Karpas-422 (cell line): ENCODE measurements around the gene EYA3. TPM values are rescaled to one million over a fixed set of nuclear protein-coding genes. Genes with fewer than 3 reads are reported as not detected.
"Not testable (repeated sequence)": the region's sequence is repeated elsewhere in the genome, so short reads cannot be mapped to it uniquely, and the experiment has no call there.

ENCODE experiments used
- DNase-seq: peaks from one replicate; pipeline ENCODE4 v3.0.0-alpha.2; 2015
- H2AFZ ChIP-seq: fragments of 200-600 bp; sonication (generic); 2 replicates; pipeline ENCODE4 v1.6.1; 2014; ENCODE audit warnings: antibody characterized with exemption, low read length, mixed read lengths
- H3K27ac ChIP-seq: fragments of 200-600 bp; sonication (generic); 2 replicates; pipeline ENCODE4 v1.5.1; 2014; ENCODE audit warnings: mild to moderate bottlenecking, low read length, moderate library complexity
- H3K27me3 ChIP-seq: fragments of 200-600 bp; sonication (generic); 2 replicates; pipeline ENCODE4 v1.6.1; 2014; ENCODE audit warnings: low read length, mixed read lengths
- H3K36me3 ChIP-seq: fragments of 200-600 bp; sonication (generic); 2 replicates; pipeline ENCODE4 v1.6.1; 2014; ENCODE audit warnings: low read length, mixed read lengths; ENCODE audit not compliant: insufficient read depth
- H3K4me1 ChIP-seq: fragments of 200-600 bp; sonication (generic); 2 replicates; pipeline ENCODE4 v1.6.1; 2014; ENCODE audit warnings: mild to moderate bottlenecking, low read length, mixed read lengths
- H3K4me2 ChIP-seq: fragments of 200-600 bp; sonication (generic); 2 replicates; pipeline ENCODE4 v1.6.1; 2014; ENCODE audit warnings: low read length, low read depth, mild to moderate bottlenecking; ENCODE audit not compliant: poor library complexity, severe bottlenecking
- H3K4me3 ChIP-seq: fragments of 200-600 bp; sonication (generic); 2 replicates; pipeline ENCODE4 v1.5.1; 2014; ENCODE audit warnings: mild to moderate bottlenecking, antibody characterized with exemption, low read length, mixed read lengths
- H3K79me2 ChIP-seq: fragments of 200-600 bp; sonication (generic); 2 replicates; pipeline ENCODE4 v1.6.1; 2014; ENCODE audit warnings: mild to moderate bottlenecking, low read length, mixed read lengths
- H3K9ac ChIP-seq: fragments of 200-600 bp; sonication (generic); 2 replicates; pipeline ENCODE4 v1.6.0; 2014; ENCODE audit warnings: low read length
- H3K9me2 ChIP-seq: fragments of 200-600 bp; sonication (generic), shearing (Covaris generic); replicated peaks from 2 replicates; pipeline ENCODE4 v1.6.0; 2014; ENCODE audit warnings: mild to moderate bottlenecking, low read length, moderate library complexity; ENCODE audit not compliant: insufficient read depth
- H3K9me3 ChIP-seq: fragments of 300-700, 200-600 bp; sonication (generic); 2 replicates; pipeline ENCODE4 v1.6.1; 2014; ENCODE audit warnings: low read length, mixed read lengths
- H4K20me1 ChIP-seq: fragments of 200-600 bp; sonication (generic); 2 replicates; pipeline ENCODE4 v1.6.1; 2014; ENCODE audit warnings: mild to moderate bottlenecking, antibody characterized with exemption, low read length, low read depth; ENCODE audit not compliant: insufficient read depth
- total RNA-seq: library from RNA; depleted of rRNA; stranded (reverse); fragments of >200 nt; shearing (Covaris generic); gene quantifications from 2 replicates; pipeline ENCODE4 v1.2.3, GENCODE V29; 2014; ENCODE audit warnings: low replicate concordance

Gene EYA3
- total RNA-seq, 1 experiment from 2014 or later = 28.3 TPM

- Histone ChIP-seq H3K4me3 (no peak overlapping the region), H3K36me3 (peaks cover 12% of the 10 kb centered on the region; the same call in 1 of the 2 replicates), H3K79me2 (peaks cover 76% of the 10 kb centered on the region), H2AFZ (no peak overlapping the region), H4K20me1 (no peaks in the 10 kb centered on the region), H3K4me2 (no peak overlapping the region), H3K27ac (no peak overlapping the region), H3K9ac (no peak overlapping the region), H3K9me3 (no peaks in the 10 kb centered on the region), H3K27me3 (no peaks in the 10 kb centered on the region), H3K4me1 (peaks cover 3% of the 10 kb centered on the region; the same call in 1 of the 2 replicates), H3K9me2 (no peaks in the 10 kb centered on the region)
- no peak for DNase-seq
These were observed 61.2 kb downstream of the EYA3 start for GRCh38 chr1:28027238-28027637.

DNA sequence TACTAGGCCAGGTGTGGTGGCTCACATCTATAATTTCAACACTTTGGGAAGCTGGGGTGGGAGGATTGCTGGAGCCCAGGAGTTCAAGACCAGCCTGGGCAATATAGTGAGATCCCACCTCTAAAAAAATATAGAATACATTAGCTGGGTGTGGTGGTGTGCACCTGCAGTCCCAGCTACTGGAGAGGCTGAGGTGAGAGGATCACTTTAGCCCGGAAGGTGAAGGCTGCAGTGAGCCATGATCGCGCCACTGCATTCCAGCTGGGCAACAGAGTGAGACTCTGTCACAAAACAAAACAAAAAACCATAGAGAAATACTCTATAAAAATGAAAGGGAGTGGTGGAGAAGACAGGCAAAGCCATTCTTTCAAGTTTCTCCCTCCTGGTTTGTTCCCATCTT lies 62.1 kb downstream of the EYA3 start:
- Histone ChIP-seq H3K27me3 (no peaks in the 10 kb centered on the region), H3K9me2 (no peaks in the 10 kb centered on the region), H3K9me3 (no peaks in the 10 kb centered on the region), H3K9ac (no peak overlapping the region), H3K79me2 (peaks cover 68% of the 10 kb centered on the region), H2AFZ (no peak overlapping the region), H3K4me1 (no peaks in the 10 kb centered on the region; the same call in 1 of the 2 replicates), H3K27ac (no peak overlapping the region), H3K4me2 (no peak overlapping the region), H3K4me3 (no peak overlapping the region), H3K36me3 (peaks cover 12% of the 10 kb centered on the region; the same call in 1 of the 2 replicates), H4K20me1 (no peaks in the 10 kb centered on the region)
- no peak for DNase-seq

GRCh38 chr1:28021064-28021463 lies 67.3 kb downstream of the EYA3 start:
- peaks cover 48% of the 10 kb centered on the region for H3K79me2 ChIP-seq
- H3K4me1 ChIP-seq = no peaks in the 10 kb centered on the region; the same call in 1 of the 2 replicates
- no peak overlapping the region for H3K4me3 ChIP-seq
- no peak for DNase-seq
- no peak overlapping the region for H3K4me2 ChIP-seq
- no peaks in the 10 kb centered on the region for H3K9me3 ChIP-seq
- H3K9me2 ChIP-seq = no peaks in the 10 kb centered on the region
- peaks cover 22% of the 10 kb centered on the region for H3K36me3 ChIP-seq
- H3K9ac ChIP-seq = no peak overlapping the region
- H2AFZ ChIP-seq = no peak overlapping the region
- H3K27ac ChIP-seq = no peak overlapping the region
- no peaks in the 10 kb centered on the region for H4K20me1 ChIP-seq
- H3K27me3 ChIP-seq = no peaks in the 10 kb centered on the region

DNA sequence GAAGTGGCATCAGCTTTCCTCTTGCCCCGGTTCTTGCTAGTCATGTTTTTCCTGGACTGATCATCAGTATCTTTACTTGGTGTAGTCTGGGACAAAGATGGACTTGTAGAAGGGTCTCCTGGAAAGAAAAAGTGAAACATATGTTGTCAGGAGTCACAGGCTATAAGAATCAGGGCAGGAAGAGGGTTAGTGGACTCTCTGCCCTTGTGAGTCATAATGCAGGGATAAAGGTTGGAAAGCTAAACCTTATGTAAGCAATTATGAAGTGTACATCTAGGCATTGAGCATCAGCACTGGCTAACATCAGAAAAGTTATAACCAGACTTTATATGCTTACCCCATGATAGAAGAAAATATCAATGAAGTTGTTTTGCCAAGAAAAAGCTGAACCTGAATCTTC lies 77.4 kb downstream of the EYA3 start:
- no peak overlapping the region for H3K9ac ChIP-seq
- no peak overlapping the region for H3K27ac ChIP-seq
- H4K20me1 ChIP-seq = no peaks in the 10 kb centered on the region
- no peaks in the 10 kb centered on the region for H3K4me1 ChIP-seq
- DNase-seq = no peak
- no peaks in the 10 kb centered on the region for H3K9me2 ChIP-seq
- no peak overlapping the region for H2AFZ ChIP-seq
- H3K27me3 ChIP-seq = no peaks in the 10 kb centered on the region
- no peak overlapping the region for H3K4me3 ChIP-seq
- peaks cover 60% of the 10 kb centered on the region for H3K36me3 ChIP-seq
- peaks cover 18% of the 10 kb centered on the region for H3K79me2 ChIP-seq
- no peaks in the 10 kb centered on the region for H3K9me3 ChIP-seq
- H3K4me2 ChIP-seq = no peak overlapping the region

GRCh38 chr1:28003117-28003516 lies 85.3 kb downstream of the EYA3 start:
- not testable (repeated sequence) for H3K9ac ChIP-seq, H2AFZ ChIP-seq, H3K4me1 ChIP-seq, DNase-seq, H3K27ac ChIP-seq, H3K9me3 ChIP-seq, H3K27me3 ChIP-seq, H4K20me1 ChIP-seq, H3K9me2 ChIP-seq, H3K79me2 ChIP-seq, H3K4me2 ChIP-seq, H3K4me3 ChIP-seq
- H3K36me3 ChIP-seq = peaks cover 29% of the 10 kb centered on the region

DNA sequence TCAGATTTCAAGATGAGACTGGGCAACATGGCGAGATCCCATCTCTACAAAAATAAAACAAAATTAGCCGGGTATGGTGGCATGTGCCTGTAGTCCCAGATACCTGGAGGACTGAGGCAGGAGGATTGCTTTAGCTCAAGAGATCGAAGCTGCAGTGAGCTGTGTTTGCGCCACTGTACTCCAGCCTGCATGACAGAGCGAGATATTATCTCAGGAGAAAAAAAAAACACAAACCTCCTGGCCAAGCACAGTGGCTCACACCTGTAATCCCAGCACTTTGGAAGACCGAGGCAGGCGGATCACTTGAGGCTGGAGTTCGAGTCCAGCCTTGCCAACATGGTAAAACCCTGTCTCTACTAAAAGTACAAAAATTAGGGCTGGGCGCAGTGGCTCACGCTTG lies 85.8 kb downstream of the EYA3 start:
- Histone ChIP-seq H3K9me3 (no peaks in the 10 kb centered on the region), H3K9ac (no peak overlapping the region), H3K9me2 (no peaks in the 10 kb centered on the region), H3K79me2 (peaks cover 1% of the 10 kb centered on the region; the same call in 1 of the 2 replicates), H3K36me3 (peaks cover 24% of the 10 kb centered on the region), H3K27me3 (no peaks in the 10 kb centered on the region), H3K4me2 (no peak overlapping the region), H2AFZ (no peak overlapping the region), H3K4me1 (no peaks in the 10 kb centered on the region), H3K27ac (no peak overlapping the region), H3K4me3 (no peak overlapping the region), H4K20me1 (no peaks in the 10 kb centered on the region)
- no peak for DNase-seq

- Histone ChIP-seq H3K27ac (no peak overlapping the region), H3K27me3 (no peaks in the 10 kb centered on the region), H3K36me3 (peaks cover 25% of the 10 kb centered on the region), H3K4me3 (no peak overlapping the region), H3K4me1 (no peaks in the 10 kb centered on the region), H3K79me2 (no peaks in the 10 kb centered on the region; the same call in 1 of the 2 replicates), H3K9ac (no peak overlapping the region), H2AFZ (no peak overlapping the region), H3K9me3 (no peaks in the 10 kb centered on the region), H4K20me1 (no peaks in the 10 kb centered on the region), H3K9me2 (no peaks in the 10 kb centered on the region), H3K4me2 (no peak overlapping the region)
- DNase-seq = no peak
These were observed 89.4 kb downstream of the EYA3 start for GRCh38 chr1:27999055-27999454.

DNA sequence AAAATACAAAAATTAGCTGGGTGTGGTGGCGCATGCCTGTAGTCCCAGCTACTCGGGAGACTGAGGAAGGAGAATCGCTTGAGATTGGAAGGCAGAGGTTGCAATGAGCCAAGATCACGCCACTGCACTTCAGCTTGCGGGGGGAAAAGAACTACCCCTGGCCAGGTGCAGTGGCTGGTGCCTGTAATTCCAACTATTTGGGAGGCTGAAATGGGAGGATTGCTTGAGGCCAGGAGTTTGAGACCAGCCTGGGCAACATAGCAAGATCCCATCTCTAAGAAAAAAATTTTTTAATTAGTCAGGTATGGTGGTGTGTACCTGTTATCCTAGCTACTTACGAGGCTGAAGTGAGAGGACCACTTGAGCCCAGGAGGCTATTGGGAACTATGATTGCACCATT lies 93.9 kb downstream of the EYA3 start:
- H3K9me2 ChIP-seq, H4K20me1 ChIP-seq, H3K27me3 ChIP-seq, H3K4me1 ChIP-seq, H3K79me2 ChIP-seq, H3K4me2 ChIP-seq, H2AFZ ChIP-seq, DNase-seq, H3K9me3 ChIP-seq, H3K4me3 ChIP-seq, H3K9ac ChIP-seq, H3K27ac ChIP-seq: not testable (repeated sequence)
- peaks cover 50% of the 10 kb centered on the region; the same call in 1 of the 2 replicates for H3K36me3 ChIP-seq

- DNase-seq = no peak
- Histone ChIP-seq H2AFZ (no peak overlapping the region), H3K4me2 (no peak overlapping the region), H3K4me3 (no peak overlapping the region), H3K27me3 (no peaks in the 10 kb centered on the region), H3K9me2 (no peaks in the 10 kb centered on the region), H3K36me3 (peaks cover 55% of the 10 kb centered on the region), H3K4me1 (no peaks in the 10 kb centered on the region), H3K79me2 (no peaks in the 10 kb centered on the region), H3K9ac (no peak overlapping the region), H3K27ac (no peak overlapping the region), H4K20me1 (no peaks in the 10 kb centered on the region), H3K9me3 (no peaks in the 10 kb centered on the region)
These were observed 94.3 kb downstream of the EYA3 start for GRCh38 chr1:27994060-27994459.
